Lung microvascular endothelial cell (primary cell): ENCODE data around the gene STS. TPM values are rescaled to one million over a fixed set of nuclear protein-coding genes. Genes with fewer than 3 reads are reported as not detected.
"Not testable (repeated sequence)": the region's sequence is repeated elsewhere in the genome, so short reads cannot be mapped to it uniquely, and the experiment has no call there.

Experiments used
- DNase-seq, 2 donors: peaks; one replicate each; pipeline versions ENCODE4 v3.0.0 to v3.0.0-alpha.2; 2010; ENCODE audit warnings: low read depth in 2 of 2
- total RNA-seq: library from RNA; depleted of rRNA; stranded (reverse); fragments of >200 nt; gene quantifications from 2 replicates; pipeline ENCODE4 v1.2.1, GENCODE V29; 2014

STS gene
- total RNA-seq, 1 donor from 2014 or later = 2.8 TPM

- DNase-seq = not testable (repeated sequence)
Observed at GRCh38 chrX:7178859-7179258, 31.3 kb downstream of the STS start.

GRCh38 chrX:7179446-7179845 lies 31.9 kb downstream of the STS start:
- no peak for DNase-seq

GRCh38 chrX:7184816-7185215 lies 37.3 kb downstream of the STS start:
- no peak for DNase-seq

DNA sequence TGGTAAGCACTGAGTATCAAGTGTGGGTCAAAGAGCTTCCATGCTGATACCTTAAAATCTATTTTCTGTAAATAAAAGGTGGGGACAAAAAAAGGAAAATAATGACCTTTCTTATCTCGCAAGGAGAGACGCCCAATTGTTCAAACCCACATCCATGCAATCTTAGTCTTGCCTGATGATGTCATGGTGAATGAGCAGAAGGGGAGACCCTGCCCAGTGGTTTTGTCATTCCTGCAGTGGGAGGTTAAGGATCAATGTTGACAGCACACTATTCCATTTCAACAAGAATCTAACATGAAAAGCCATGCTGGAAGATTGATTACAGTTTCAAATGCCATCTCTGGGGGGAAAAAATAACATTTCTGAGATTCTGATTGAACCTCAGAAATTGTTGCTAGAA lies 41.2 kb downstream of the STS start:
- DNase-seq = no peak

DNA sequence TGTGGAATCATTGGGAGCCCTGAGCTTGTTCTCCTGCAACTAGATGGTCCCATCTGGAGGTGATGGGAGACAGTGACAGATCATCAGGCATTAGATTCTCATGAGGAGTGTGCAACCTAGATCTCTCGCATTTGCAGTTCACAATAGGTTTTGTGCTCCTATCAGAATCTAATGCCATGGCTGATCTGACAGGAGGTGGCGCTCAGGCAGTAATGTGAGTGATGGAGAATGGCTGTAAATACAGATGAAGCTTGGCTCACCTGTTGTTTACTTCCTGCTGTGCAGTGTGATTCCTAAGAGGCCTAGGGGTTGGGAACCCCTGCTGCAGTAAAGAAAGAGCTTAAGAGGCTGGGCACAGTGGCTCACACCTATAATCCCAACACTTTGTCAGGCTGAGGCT lies 42.6 kb downstream of the STS start:
- no peak for DNase-seq

DNA sequence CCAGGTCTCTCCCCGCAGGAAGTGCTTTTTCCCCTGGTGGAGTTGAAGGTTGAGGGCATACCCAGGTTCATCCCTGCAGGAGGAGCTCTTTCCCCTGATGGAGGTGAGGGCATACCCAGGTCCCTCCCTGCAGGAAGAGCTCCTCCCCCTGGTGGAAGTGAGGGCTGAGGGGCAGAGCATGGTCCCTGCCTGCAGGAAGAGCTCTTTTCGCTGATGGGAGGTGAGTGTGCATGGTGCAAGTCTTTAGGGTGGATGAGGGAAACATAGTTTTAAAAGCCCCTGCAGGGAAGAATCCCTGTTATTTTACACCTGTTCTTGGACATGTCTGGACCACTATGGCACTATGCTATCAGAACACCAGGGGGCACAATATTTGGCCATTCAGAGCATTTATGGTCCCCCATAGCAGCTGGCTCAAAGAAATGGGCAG lies 44.2 kb downstream of the STS start:
- DNase-seq = peak in 1 of 2 donors; percentile 3

DNA sequence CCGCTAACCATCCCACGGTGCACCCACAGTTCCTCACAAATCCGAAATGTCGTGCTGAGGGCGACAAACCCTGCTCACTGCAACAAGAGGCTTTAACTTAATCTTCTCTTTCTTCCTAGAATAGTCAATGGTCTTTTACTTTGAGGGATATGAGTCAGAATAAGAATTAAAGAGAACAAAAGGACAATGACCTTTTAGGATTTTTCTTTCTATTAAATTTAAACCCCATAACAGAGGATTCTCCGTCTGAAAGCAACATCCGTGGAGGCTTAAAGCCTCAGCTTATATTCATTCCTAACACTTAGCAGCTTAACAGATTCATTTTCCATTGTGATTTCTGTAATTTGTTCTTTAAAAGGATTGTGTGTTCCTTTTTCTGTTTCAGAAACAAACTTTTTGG lies 45.4 kb downstream of the STS start:
- DNase-seq = no peak

GRCh38 chrX:7194606-7195005 lies 47.1 kb downstream of the STS start:
- DNase-seq = no peak

Other genes starting within 250 kb of the STS start
- gene PUDP, start 441 bp downstream of the STS start, total RNA-seq = 5.8 and 10.0 TPM in 2 replicates